Stimulated activated CD8-positive, alpha-beta memory T cell treated with anti-CD3 and anti-CD28 coated beads, Interleukin-12 subunit alpha, Interleukin-12 subunit beta, amount 100 ng/mL, for 1 hour (primary cell): Measurements from ENCODE around the gene PLA2G2C.
"Not testable (repeated sequence)": the region's sequence is repeated elsewhere in the genome, so short reads cannot be mapped to it uniquely, and the experiment has no call there.

ENCODE experiments used
- DNase-seq: peaks from one replicate; pipeline ENCODE4 v3.0.0-alpha.2; 2020; ENCODE audit warnings: low read depth

PLA2G2C gene, protein sequence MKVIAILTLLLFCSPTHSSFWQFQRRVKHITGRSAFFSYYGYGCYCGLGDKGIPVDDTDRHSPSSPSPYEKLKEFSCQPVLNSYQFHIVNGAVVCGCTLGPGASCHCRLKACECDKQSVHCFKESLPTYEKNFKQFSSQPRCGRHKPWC

DNA sequence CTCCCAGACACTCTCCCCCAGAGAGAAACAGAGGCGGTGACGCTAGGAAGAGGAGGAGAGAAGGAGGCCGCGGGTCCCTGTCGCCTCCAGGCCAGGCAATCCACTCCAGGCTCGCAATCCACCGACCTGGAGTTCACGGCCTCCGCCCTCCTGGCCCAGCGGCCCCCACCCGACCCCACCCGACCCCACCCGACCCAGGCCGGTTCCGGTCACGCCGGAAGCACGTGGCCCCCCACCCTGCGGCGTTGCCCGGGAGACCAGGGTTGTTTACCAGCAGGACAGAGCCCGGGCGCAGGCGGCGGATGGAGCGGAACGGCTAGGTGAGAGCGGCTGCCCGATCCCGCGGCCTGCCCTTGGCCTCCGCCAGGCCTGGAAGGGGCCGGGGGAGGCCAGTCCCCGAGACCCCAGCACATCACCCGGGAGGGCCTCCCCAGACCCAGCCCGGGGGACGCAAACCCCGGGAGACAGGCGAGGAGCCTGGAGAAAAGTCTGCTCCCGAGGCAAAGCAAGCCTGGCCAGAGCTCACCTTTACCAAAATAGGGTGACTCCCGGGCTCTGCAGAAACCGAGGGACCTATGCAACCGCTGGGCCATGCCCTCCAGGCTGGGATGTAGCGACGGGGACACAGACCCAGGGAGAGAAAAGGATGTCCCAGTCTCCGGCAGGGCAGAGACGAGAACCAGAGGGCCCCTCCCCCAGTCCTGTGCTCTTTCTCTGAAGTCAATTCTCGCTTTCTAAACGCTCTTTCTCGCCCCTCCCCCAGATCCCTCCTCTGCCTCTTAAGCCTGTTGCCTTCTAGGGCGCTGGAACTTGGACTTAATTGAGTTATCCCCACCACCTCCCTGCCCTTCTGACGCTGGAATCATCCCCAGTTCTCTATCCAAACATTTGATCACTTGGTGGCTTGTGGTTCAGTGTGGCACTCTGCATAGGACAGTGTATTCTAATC lies at the start of gene PLA2G2C, which contains the start of gene UBXN10:
Gene PLA2G2C, minus strand, starts transcription at position 685 of the 949 bp plus-strand sequence. CDS start 9,155 bp downstream, outside the sequence.
Gene UBXN10, plus strand, starts transcription at position 263 of the 949 bp plus-strand sequence. CDS start 4,466 bp downstream, outside the sequence.
- no peak for DNase-seq

DNA sequence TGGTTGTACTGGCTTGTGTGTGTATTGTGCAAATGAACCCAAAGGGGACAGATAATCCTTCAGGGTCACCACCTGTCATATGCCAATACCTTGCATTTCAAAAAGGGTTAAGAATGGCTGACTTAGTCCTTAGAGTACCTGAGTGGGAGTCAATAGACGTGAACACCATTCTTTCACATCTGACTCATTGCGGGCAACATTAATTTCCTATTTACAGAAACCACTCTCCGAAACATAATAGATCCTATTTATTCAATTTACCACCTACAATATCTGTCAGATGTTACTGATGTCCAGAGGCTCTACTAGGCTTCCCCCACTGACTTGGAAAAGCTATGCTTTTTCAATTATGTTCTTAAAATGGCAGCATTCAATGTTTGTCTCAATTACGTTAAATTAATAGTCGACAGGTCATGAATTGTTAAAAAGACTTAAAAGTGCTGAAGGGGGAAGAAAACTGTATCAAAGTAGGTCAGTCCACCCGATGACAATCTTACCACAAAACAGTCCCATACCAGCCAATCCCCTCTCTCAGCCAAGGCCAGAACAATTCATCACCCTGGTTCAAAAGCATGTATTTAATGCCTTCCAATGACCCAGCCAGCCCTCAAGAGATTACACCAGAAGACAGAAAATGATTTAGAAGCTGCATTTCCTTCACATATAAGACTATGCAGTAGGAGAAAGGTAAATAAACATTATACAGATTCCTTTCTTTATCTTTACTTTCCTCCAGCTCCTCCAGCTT lies 48.6 kb upstream of the PLA2G2C start:
- no peak for DNase-seq

DNA sequence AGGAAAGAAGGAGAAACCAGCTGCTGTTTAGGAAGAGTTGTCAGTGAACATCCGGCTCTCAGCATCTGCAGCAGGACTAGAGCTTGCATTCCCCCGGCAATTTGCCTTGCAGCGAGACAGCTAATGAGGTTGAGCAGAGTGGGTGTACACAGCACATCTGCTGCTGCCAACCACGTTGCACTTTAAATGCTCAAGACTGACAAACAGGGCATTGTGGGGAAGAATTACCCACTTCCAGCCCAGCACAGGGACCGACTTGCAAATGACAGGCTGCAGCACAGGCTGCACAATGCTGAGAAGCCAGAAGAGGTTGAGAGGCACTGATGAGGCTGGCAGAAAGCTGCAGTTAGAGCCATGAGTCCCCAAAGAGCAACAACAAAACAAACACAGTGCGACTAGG lies 47.5 kb upstream of the PLA2G2C start:
- DNase-seq = no peak

DNA sequence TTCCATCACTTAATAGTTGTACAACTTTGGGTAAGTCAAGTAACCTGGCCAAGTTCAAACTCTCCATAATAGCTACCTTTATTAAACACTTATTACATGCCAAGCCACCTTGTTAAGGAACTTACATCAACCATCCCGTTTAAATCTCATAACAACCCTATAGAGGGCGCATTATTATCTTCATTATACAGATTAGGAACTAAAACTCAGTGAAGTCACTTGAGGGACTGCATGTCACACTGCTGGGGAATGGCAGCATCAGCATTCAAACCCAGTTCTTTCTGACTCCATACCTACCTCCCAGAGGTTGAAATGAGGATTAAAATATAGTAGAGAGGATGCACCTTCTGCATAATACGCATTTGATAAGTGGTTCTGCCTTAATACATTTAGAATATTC lies 47.1 kb upstream of the PLA2G2C start:
- DNase-seq = no peak

DNA sequence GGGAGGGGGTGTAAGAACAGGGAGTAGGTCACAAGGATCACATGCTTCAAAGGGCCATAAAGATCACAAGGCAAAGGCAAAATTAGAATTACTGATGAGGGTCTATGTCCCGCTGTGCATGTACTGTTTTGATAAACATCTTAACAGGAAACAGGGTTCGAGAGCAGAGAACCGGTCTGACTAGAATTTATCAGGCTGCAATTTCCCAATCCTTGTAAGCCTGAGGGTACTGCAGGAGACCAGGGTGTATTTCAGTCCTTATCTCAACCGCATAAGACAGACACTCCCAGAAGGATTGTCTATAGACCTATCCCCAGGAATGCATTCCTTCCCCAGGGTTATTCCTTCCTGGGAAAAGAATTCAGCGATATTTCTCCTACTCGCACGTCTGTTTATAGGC lies 46.2 kb upstream of the PLA2G2C start:
- DNase-seq = not testable (repeated sequence)

DNA sequence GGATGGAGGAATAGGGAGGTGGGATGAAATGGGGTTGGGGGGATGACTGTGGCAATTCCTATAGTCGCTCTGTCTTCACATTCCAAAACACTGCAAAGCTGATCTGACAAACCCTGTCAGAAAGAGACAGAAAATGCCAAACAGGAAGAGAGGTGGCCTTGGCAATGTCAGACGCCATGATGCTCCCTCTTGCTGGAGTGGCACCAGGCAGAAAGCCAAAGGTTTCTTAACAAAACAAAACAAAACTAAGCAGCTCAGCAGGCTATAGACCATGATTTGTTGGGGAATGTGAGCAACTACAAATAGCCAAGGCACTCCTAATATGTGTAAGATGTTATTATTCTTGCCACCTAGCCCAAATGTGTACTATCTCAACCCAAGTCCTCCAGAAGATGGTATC lies 42.9 kb upstream of the PLA2G2C start:
- no peak for DNase-seq

DNA sequence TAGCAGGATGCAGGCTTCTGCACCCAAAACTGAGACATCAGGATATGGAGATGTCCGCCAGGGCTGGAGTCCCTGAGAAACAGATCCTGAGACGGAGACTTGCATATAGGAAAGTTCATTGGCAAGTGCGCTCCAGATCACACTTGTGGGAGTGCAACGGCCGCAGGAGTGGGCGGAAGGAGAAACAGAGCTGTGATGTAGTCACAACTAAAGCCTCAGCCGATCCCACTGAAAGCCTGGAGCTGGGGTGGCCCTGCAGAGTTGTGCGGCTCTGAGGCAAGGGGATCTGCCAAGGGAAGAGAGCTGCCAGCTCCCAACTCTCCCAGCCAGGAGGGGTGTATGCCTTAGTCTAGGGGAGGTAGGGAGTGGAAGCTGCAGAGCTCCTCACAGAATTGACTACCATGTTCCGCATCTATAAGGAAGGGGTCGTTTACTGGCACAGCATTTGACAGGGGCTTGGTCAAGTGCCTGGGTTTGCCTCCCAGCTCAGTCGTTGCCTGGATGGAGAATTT lies 42.1 kb upstream of the PLA2G2C start:
- DNase-seq = no peak

DNA sequence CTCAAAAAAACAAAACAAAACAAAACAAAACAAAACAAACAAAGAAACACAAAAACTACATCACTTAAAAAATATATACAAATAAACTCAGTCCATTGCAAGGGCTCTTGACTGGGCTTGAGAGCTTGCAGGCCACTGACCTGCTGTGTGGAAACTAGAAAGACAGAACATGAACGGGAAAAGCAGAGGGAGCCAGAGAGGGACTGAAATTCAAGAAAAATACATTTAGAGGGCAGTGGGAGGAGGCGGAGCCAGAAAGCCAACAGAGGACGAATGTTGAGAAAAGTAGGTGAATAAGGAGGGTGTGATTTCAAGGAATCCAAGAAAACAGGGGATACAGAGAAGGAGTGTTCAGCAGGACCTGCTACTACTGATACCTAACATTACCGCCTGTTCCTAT lies 41.4 kb upstream of the PLA2G2C start:
- no peak for DNase-seq

DNA sequence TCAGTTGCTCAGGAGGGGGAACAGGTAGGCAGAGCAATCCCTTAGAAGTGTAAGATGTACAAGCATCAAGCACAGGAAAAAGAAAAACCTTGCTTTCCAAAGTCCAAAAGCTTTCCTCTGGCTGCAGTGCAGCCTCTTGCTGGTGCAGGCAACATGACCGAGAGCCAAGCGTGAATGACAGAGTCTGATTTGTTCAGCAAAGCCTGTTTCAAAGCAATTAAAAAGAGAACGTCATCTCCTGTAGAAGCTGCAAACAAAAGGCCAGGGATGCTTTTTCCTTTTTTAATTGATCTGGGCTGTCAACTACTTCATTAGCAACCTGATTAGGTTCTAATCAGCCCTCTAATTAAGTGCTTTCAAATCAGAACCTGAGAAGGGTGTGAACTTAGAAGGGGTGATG lies 38.2 kb upstream of the PLA2G2C start:
- no peak for DNase-seq

DNA sequence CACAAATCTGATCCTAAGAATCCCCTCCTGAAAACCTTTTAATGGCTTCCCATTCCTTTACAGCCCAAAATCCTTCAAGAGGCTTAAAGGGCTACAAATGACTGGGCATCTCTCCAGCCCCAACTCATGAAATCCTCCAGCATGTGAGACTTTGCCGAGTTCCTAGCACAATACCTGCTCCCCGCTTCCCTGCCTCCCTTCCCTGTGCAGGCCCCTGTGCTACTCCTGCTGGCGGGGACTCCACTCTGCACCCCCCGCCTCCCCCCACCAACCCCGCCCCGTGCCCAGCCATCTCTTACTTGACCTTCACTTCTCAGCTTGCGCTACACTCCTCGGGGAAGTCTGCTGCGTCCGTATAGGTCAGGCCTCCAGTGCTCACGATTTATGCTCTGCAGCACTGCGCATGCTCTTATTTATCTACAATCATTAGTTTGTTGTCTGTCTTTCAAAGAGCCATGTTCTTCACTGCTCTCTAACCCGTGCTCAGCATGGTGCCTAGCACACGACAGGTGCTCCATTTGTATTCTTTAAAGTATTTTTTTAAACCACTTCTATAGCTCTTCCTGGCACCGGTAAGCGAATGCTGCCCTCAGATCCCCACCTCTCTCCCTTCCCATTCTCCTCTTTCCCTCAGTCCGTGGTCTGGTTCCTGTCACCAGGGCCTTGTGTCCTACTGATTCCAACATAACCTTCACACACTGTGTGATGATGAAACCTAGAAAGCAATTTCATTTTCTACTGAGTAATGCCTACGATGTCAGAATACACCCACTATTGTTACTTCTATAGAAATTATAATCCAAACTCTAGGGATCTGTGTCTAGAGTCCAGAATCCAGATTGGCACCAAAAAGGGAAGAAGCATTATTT lies 37.5 kb upstream of the PLA2G2C start:
- no peak for DNase-seq

DNA sequence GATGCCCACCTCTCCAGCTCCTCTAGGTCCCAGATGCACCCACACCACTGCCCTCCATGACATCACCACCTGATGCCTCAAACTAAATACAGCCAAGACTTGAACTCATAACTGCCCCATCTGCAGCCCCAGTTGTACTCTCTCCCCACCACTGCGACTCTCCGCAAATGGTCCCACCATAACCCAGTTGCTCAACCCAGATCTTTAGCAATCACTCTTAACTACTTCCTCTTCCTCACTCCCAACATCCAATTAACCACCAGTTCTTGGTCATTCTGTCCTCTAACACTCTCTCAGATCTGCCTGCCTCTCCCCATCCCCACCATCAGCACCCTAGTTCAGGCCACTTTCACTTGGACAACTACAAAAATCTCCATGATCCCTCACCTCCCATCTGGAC lies 36.8 kb upstream of the PLA2G2C start:
- no peak for DNase-seq

DNA sequence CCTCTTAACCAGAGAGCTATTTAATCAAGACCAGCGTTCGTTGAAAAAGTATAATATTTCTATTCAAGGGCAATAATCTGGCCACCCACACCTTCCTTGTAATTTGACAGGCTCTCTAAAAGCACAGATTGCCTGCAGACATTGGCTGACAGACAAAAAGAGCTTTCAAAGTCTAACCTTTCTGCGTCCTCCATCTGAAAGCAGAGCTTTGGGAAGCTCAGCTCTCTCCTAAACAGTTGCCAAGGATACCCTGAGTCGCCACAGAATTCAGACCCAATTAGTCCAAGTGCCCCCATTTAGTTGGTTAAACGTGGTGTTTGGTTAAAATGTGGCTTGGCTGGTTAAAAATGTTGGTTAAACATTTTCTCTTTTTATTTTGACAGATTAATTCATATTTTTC lies 33.7 kb upstream of the PLA2G2C start:
- no peak for DNase-seq

DNA sequence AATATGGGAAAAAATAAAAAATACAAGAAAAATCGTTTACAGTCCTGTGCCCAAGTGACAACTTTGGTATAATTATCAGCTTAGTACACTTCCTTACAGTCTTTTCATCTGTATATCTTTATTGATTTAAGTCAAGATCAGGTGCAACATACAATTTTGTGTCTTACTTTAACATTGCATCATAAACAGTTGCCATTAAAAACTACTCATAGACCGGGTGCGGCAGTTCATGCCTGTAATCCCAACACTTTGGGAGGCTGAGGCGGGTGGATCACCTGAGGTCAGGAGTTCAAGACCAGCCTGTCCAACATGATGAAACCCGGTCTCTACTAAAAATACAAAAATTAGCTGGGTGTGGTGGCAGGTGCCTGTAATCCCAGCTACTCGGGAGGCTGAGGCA lies 32.7 kb upstream of the PLA2G2C start:
- DNase-seq = not testable (repeated sequence)

DNA sequence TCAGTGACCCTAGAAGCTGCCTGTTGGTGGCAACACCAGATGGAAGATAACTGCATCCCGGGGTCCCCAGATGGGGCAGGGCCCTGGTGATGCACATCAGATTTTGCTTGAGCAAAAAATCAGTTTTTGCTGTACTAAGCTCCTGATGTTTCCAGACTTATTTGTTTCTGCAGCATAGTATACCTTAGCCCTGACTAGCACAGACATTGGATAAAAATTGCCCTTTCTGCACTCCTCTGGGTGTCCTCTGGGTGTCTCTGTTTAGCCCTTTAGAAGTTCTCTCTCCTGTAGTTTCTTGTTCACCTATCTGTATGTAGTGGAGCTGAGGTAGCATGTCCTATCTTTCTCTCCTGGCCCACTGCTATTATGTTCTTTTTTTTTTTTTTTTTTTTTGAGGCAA lies 30.3 kb upstream of the PLA2G2C start:
- no peak for DNase-seq

DNA sequence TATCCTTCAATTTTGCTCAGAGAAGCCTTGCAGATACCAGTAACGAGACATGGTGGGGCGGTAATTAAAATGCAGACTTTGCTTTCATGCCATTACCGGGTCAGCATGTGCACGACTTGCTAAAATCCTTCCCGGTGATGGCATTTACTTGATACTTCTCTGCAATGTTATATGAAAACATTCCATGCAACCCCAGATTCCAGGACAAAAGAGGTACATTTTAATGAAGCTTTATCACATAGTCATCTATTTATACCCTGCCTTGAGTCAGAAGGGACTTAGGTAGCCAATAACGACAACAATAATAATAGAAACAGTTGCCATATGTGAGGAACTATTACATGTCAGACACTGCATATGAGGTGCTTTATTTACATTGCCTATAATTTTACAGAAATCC lies 29.4 kb upstream of the PLA2G2C start:
- no peak for DNase-seq

DNA sequence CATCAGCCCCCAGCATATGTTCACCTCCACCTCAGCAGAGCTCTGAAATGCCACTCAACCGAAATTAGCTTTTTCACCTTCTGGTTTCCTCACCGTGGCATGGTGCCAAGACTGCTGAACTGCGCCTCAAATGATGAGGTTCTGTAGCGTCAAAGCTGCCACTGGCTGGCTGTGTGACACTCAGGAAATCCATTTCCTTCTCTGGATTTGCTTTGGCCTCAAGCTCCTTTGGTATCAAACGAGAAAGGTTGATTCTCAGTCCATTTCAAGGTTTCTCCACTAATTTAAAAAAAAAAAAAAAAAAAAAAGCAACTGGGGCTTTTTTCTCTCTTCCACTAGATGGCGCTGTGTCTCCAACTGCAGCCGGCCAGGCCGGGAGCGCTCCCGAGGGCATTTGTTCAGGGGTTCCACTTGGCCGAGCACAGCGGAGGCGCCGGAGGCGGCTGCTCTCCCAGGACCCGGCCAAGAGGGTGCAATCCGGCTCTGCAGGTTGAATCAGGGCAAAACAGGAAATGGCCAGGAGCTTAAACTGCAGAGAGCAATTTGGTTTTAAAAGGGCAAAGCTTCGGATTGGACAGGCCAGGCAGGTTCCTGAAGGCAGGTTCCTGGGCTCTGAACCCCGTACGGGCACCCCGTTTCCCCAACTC lies 26.5 kb upstream of the PLA2G2C start:
- peak; percentile 25 for DNase-seq

DNA sequence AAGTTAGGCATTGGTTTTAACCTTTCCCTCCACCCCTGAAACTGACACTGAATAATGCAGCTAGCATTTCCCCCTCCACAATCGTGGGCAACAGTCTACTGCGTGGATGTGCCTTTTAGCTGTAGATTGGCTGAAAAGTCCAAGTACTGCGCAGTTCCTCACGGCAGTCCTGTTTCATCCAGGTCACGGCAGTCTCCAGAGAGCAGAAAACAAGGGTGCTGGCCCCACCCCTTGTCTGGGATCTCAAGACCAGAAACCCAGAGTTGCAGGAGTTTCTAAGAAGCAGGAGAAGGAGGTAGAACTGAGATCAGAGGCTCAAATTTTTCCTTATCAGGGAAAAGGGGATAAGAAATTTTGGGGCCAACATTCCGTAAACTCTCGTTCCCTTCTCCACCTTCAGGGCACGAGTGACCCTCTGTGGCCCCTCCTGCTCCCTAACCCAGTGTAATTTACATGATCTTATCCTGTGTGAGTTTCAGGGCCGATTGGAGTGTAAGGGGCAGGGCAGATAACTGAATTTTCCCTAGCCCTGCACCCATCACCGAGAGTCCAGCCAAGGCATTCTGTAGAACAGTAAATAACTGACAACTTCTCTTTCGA lies 25.9 kb upstream of the PLA2G2C start:
- DNase-seq = no peak

DNA sequence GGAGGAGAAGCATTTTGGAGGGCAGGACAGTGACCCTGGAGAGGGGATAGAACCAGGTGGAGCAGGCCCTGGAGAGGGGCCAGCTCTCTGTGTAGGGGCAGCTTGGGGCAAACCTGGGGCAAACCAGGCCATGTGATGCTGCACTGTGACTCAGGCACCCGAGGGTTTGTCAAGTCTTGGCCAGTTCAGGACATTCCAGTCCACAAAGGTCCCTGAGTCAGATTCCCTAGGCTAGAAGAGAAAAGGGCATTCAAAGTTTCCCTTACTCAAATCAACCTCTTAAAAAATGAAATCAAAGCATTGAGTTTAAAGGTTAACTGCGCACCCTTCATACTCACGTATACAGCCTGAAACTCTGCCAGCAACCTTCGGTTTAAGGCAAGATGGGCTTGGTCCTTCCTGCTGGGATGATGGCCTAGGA lies 25.2 kb upstream of the PLA2G2C start:
- no peak for DNase-seq

DNA sequence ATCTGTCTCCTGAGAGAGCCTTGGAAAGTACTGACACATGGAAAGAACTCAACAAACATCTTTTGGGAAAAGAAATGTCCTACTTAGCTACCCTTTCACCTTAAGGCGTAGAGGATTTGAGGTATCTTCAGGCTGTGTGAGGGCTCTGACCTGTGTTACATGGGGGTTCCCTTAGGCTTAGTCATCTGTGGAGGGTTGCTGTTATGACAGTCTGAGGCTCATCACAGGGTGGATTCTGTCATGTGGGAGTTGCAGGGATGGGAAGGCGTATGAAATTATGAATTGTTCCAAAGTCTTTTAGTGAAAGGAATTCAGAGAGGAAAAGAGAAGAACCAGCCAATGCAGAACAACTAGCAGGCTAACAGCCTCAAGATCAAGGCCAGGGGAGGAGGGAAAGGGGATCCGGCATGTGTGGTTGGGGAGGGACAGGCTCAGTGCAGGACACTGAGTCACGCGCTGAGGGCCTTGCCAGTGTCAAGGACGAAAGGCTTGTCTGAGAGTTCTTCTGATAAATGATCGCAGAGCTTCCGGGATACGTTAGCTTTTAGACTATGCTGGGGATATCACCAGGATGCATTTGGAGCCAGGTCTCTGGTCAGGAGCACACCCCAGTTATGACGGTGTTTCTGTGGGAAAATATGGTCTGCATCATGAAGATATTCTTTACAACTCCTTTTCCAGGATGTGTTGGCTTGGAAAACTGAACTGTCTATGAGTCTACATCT lies 24.6 kb upstream of the PLA2G2C start:
- no peak for DNase-seq

DNA sequence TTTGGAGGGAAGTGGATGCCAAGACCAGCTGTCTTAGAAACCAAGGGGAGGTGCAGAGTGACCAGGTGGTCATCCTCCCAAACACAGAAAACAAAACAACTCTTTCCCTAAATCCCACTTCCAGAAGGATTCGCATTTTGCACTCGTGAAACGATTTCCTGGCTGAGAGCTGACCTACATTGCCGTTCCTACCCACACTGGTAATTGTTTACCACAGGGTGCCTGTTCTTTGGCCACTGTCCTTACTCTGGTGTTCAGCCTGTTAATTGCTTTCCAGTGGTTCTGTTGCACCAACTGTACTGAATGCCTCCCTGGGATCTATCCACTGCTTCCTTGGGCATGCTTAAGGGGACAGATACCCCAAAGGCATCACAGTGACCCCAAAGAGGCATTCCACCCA lies 23.2 kb upstream of the PLA2G2C start:
- no peak for DNase-seq
